Lower lobe of right lung (tissue), 2 donors: ENCODE data around the gene TNFRSF11A. TPM values are rescaled to one million over a fixed set of nuclear protein-coding genes. Genes with fewer than 3 reads are reported as not detected.

Experiments used
- ATAC-seq, 2 donors: fragments of 200-7000 bp; cut with Tn5 transposase; one replicate each; pipeline ENCODE4 v1.9.1; 2020 to 2022; ENCODE audit warnings: mild to moderate bottlenecking in 2 of 2, moderate library complexity in 2 of 2
- DNase-seq: peaks from one replicate; pipeline ENCODE4 v3.0.0-alpha.2; 2020
- H3K27ac ChIP-seq: fragments of 200-600 bp; one replicate; pipeline ENCODE4 v1.8.0; 2022
- H3K27me3 ChIP-seq: fragments of 200-600 bp; one replicate; pipeline ENCODE4 v1.8.0; 2022; ENCODE audit warnings: low read depth
- H3K36me3 ChIP-seq: fragments of 200-600 bp; one replicate; pipeline ENCODE4 v1.8.0; 2022; ENCODE audit warnings: mild to moderate bottlenecking
- H3K4me1 ChIP-seq: fragments of 200-600 bp; one replicate; pipeline ENCODE4 v1.8.0; 2022
- H3K4me3 ChIP-seq: fragments of 200-600 bp; one replicate; pipeline ENCODE4 v1.8.0; 2022; ENCODE audit warnings: mild to moderate bottlenecking
- H3K9me3 ChIP-seq: fragments of 200-600 bp; one replicate; pipeline ENCODE4 v1.8.0; 2022
- CTCF ChIP-seq: fragments of 200-600 bp; IDR thresholded peaks from one replicate; pipeline ENCODE4 v1.8.0; 2022; ENCODE audit warnings: antibody characterized with exemption, mild to moderate bottlenecking
- intact Hi-C: fragments of 100-400 bp; cut with DNase I; formaldehyde crosslinking; loops from one replicate; pipeline ENCODE4 v1.11.0; 2022
- total RNA-seq: library from RNA; stranded (reverse); fragmentation: NEBNext Ultra II Directional; extraction: Animal tissue kit (Norgen Biotek cat#: 25700); gene quantifications from one replicate; pipeline ENCODE4 v1.2.1, GENCODE V29; 2021
- donor health status: DM: no; HTN: yes; CAD: no; lungs with severe emphysema.

Gene TNFRSF11A
- total RNA-seq, 1 donor from 2014 or later, result 3.9 TPM

GRCh38 chr18:62374410-62374965 lies 49.4 kb downstream of the TNFRSF11A start:
- intact Hi-C loops, result no loop called here

GRCh38 chr18:62377131-62377807 lies 52.2 kb downstream of the TNFRSF11A start:
- no peak for DNase-seq
- no peak for ATAC-seq
- intact Hi-C loops, result no loop called here
- Histone ChIP-seq H3K27ac (no peak overlapping the region), H3K4me3 (no peak overlapping the region), H3K9me3 (no peaks in the 10 kb centered on the region), H3K4me1 (no peaks in the 10 kb centered on the region), H3K36me3 (no peaks in the 10 kb centered on the region), H3K27me3 (no peaks in the 10 kb centered on the region)
- TF ChIP-seq CTCF, result no peak

More at GRCh38 chr18:62374410-62374965, 49.4 kb downstream of the TNFRSF11A start:
- ATAC-seq, result no peak
- no peak for DNase-seq
- Histone ChIP-seq H3K9me3 (no peaks in the 10 kb centered on the region), H3K27me3 (no peaks in the 10 kb centered on the region), H3K4me1 (no peaks in the 10 kb centered on the region), H3K4me3 (no peak overlapping the region), H3K36me3 (no peaks in the 10 kb centered on the region), H3K27ac (no peak overlapping the region)
- TF ChIP-seq CTCF, result no peak

- H3K27ac ChIP-seq, result no peak overlapping the region
- H3K4me3 ChIP-seq, result no peak overlapping the region
- no peak for TF ChIP-seq CTCF
- no peaks in the 10 kb centered on the region for H3K36me3 ChIP-seq
- H3K4me1 ChIP-seq, result no peaks in the 10 kb centered on the region
- no peaks in the 10 kb centered on the region for H3K9me3 ChIP-seq
- intact Hi-C loops, result no loop called here
- no peaks in the 10 kb centered on the region for H3K27me3 ChIP-seq
- ATAC-seq (no peak), DNase-seq (no peak)
Measured at GRCh38 chr18:62379051-62379450, 53.9 kb downstream of the TNFRSF11A start.

GRCh38 chr18:62381373-62381772 lies 56.3 kb downstream of the TNFRSF11A start:
- H3K27ac ChIP-seq, result no peak overlapping the region
- no peak for TF ChIP-seq CTCF
- H3K36me3 ChIP-seq, result no peaks in the 10 kb centered on the region
- H3K9me3 ChIP-seq, result no peaks in the 10 kb centered on the region
- ATAC-seq, result no peak
- DNase-seq, result no peak
- H3K4me1 ChIP-seq, result no peaks in the 10 kb centered on the region
- no peak overlapping the region for H3K4me3 ChIP-seq
- intact Hi-C loops, result no loop called here
- H3K27me3 ChIP-seq, result peaks cover 7% of the 10 kb centered on the region

- intact Hi-C loops, result no loop called here
- no peak overlapping the region for H3K27ac ChIP-seq
- H3K4me3 ChIP-seq, result no peak overlapping the region
- no peaks in the 10 kb centered on the region for H3K9me3 ChIP-seq
- H3K4me1 ChIP-seq, result no peaks in the 10 kb centered on the region
- H3K27me3 ChIP-seq, result peaks cover 7% of the 10 kb centered on the region
- no peak for TF ChIP-seq CTCF
- ATAC-seq (no peak), DNase-seq (no peak)
- no peaks in the 10 kb centered on the region for H3K36me3 ChIP-seq
Measured at GRCh38 chr18:62384068-62384467, 59.0 kb downstream of the TNFRSF11A start.
